ENCODE data around the gene FLRT2.

FLRT2 gene

GRCh38 chr14:85634205-85634604 is 104.3 kb downstream of the FLRT2 start:
- no peak for DNase-seq (ENCODE audit: low read depth in 1 of 2, low spot score in 1 of 2)

GRCh38 chr14:85644211-85644610 is 114.3 kb downstream of the FLRT2 start:
- no peak for DNase-seq (ENCODE audit: low read depth in 1 of 2, low spot score in 1 of 2)

- no peak for DNase-seq (ENCODE audit: low read depth in 1 of 2, low spot score in 1 of 2)
Observed at GRCh38 chr14:85653029-85653428, 123.1 kb downstream of the FLRT2 start.

- no peak for DNase-seq (ENCODE audit: low read depth in 1 of 2, low spot score in 1 of 2)
Observed at GRCh38 chr14:85660243-85660922, 130.4 kb downstream of the FLRT2 start.

DNA sequence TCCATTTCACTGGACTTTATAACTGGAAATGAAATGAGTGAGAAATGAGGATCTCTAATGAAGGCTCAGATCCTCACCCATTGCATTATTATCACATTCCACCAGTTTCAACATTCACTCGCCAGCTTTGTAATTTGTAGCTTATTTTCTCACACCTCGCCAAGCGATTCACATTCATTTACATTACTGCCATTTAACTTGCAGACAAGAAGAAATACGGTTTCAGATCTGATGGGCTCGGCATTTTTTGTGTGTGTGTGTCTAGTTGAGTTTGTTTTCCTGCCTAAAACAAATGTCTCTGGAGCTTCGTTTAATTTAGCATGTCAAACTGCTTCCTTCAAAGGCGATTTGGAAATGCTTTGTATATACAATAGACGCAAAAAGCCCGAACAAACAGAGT is 132.2 kb downstream of the FLRT2 start:
- no peak for DNase-seq (ENCODE audit: low read depth in 1 of 2, low spot score in 1 of 2)

- DNase-seq (ENCODE audit: low read depth in 1 of 2, low spot score in 1 of 2) = no peak
Observed at GRCh38 chr14:85663256-85663655, 133.3 kb downstream of the FLRT2 start.

DNA sequence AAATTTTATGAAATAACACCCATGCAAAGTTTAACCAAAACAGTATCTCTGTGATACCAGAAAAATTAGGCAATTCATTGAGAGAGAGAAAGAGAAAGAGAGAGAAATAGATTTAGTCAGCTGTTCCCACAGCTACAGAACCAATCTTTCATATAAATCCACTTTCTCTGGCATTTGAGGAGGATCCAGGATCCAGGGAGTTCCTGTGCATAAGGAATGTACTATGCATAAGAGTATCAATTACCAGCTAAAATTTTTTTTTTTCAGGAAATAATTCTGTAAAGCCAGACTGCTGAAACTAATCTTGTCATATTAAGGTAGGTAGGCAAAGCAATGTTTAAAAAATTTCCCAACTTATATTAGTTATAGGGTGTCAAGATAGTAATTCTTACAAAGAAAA is 133.7 kb downstream of the FLRT2 start:
- no peak for DNase-seq (ENCODE audit: low read depth in 1 of 2, low spot score in 1 of 2)

DNA sequence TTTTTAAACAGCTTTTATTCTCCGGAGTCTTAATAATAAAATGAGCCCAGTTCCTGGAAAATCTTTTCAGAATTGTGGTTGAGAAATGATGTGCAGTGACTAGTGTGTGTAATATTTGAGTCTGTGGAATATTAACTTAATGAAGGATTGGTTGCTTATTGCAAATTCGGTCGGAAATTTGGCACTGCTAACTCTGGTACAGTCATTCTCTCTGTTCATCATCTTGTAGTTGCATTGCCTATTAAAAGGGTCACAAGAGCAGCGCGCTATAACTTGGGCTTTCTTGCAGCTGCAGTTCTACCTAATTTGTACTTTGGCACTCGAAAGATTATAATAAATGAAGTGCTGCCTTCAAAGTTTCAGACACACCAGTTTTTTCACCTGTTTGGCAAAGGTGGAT is 146.0 kb downstream of the FLRT2 start:
- no peak for DNase-seq (ENCODE audit: low read depth in 1 of 2, low spot score in 1 of 2)

DNA sequence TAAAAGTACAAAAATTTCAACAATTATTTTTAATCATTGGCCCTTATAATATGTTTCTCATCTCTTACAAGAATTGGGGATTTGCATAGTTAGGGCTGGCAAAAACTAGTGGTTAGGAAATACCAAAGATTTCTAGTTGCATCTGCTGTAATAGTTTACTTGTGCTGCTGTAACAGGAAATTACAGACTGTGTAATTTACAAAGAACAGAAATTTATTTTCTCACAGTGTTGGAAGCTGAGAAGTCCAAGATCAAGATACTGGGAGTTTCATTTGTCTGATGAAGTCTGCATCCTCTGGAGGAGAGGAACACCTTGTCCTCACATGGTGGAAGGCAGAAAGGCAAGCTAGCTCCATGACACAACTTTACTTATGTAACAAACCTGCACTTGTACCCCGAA is 157.0 kb downstream of the FLRT2 start:
- no peak for DNase-seq (ENCODE audit: low read depth in 1 of 2, low spot score in 1 of 2)

- DNase-seq (ENCODE audit: low read depth in 1 of 2, low spot score in 1 of 2) = no peak
Observed at GRCh38 chr14:85687456-85687855, 157.5 kb downstream of the FLRT2 start.

DNA sequence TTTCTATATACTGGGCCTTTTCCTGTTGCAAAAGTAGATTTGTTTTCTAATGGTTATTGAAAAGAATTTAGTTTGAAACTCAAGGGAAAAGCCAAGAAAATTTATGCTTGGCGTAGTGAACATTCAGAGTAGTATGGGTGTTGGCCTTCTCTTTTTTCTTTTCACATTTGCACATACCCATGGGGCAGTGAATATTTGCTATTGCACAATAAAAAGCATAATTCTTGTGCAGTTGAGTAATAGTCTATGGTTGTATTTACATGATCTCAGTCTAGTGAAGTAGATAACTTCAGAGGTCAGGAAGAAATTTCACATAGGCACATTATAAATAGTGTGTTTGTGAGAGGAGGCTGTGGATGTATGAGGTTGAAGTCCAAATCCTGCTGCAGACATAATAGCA is 158.1 kb downstream of the FLRT2 start:
- no peak for DNase-seq (ENCODE audit: low read depth in 1 of 2, low spot score in 1 of 2)

GRCh38 chr14:85695300-85695699 is 165.4 kb downstream of the FLRT2 start:
- no peak for DNase-seq (ENCODE audit: low read depth in 1 of 2, low spot score in 1 of 2)

DNA sequence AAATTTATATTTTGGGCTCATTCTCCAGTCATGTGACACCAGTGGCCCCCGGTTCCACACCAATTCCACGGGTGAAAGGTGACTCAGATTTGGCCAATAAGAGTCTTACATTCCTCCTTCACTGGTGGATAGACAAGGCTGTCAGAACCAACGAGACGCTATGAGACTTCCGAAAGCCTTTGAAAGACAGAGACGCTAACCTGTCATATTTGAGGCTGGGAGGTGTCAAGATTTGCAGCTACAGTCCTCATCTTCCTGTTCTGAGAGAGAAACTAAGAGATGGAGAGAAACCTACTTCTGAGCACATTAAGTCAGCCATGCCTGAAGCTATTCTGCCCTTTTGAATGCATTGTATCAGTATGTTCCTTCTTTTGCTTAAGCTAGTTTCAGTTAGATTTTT is 171.2 kb downstream of the FLRT2 start:
- no peak for DNase-seq (ENCODE audit: low read depth in 1 of 2, low spot score in 1 of 2)

GRCh38 chr14:85701763-85702162 is 171.8 kb downstream of the FLRT2 start:
- DNase-seq (ENCODE audit: low read depth in 1 of 2, low spot score in 1 of 2) = no peak

GRCh38 chr14:85702191-85702590 is 172.2 kb downstream of the FLRT2 start:
- no peak for DNase-seq (ENCODE audit: low read depth in 1 of 2, low spot score in 1 of 2)

DNA sequence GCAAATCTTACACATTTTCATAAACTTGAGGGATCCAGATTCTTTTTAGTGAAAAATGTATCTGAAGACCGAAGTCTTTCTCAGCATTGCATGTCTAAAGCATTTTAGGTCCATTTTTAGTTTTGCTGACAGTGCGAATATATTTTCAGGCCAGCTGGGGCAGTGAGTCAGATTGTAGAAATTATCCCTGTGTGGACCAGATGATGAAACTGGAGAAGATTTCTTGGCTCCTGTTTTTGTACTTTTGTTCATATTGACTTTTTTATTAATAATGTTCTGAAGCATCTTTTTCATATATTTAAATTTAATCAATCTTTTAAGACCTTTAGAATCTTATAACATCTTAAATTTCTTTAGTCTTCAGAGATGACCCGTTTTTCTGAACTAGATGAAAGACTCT is 173.1 kb downstream of the FLRT2 start:
- no peak for DNase-seq (ENCODE audit: low read depth in 1 of 2, low spot score in 1 of 2)

Measured in activated T-helper 1 cell treated with anti-CD3 and anti-CD28 coated beads, Interleukin-2, amount 50 U/mL, for 16 hours (primary cell).